HG03159 (cell line): ENCODE data around the gene PPP1R12C.

ENCODE experiments used
- ATAC-seq: cut with Tn5 transposase; IDR thresholded peaks from one replicate; pipeline ENCODE4 v1.9.1; 2021; ENCODE audit warnings: mild to moderate bottlenecking, moderate library complexity; ENCODE audit not compliant: unreplicated experiment

The PPP1R12C gene

GRCh38 chr19:55091126-55091910, 26.1 kb downstream of the PPP1R12C start:
- ATAC-seq, result no peak

GRCh38 chr19:55090564-55090963, 26.9 kb downstream of the PPP1R12C start:
- no peak for ATAC-seq

GRCh38 chr19:55089342-55089944, 28.0 kb downstream of the PPP1R12C start:
- ATAC-seq, result no peak

- no peak for ATAC-seq
These were observed 28.7 kb downstream of the PPP1R12C start for GRCh38 chr19:55088543-55089341.

- ATAC-seq, result no peak
These were observed 29.4 kb downstream of the PPP1R12C start for GRCh38 chr19:55088021-55088451.

- no peak for ATAC-seq
These were observed 29.9 kb downstream of the PPP1R12C start for GRCh38 chr19:55087542-55087901.

GRCh38 chr19:55086730-55087541, 30.5 kb downstream of the PPP1R12C start:
- ATAC-seq, result no peak

- ATAC-seq, result no peak
These were observed 31.3 kb downstream of the PPP1R12C start for GRCh38 chr19:55085923-55086715.

- no peak for ATAC-seq
These were observed 33.0 kb downstream of the PPP1R12C start for GRCh38 chr19:55084416-55084815.

GRCh38 chr19:55083004-55083850, 34.2 kb downstream of the PPP1R12C start:
- ATAC-seq, result no peak

- ATAC-seq, result no peak
These were observed 35.2 kb downstream of the PPP1R12C start for GRCh38 chr19:55082020-55082851.

GRCh38 chr19:55081770-55082019, 35.7 kb downstream of the PPP1R12C start:
- no peak for ATAC-seq

- ATAC-seq, result peak; percentile 65
These were observed 36.3 kb downstream of the PPP1R12C start for GRCh38 chr19:55080968-55081769.

- ATAC-seq, result peak; percentile 52
These were observed 37.1 kb downstream of the PPP1R12C start for GRCh38 chr19:55080121-55080967.

GRCh38 chr19:55079400-55080038, 37.9 kb downstream of the PPP1R12C start:
- ATAC-seq, result no peak

GRCh38 chr19:55078996-55079395, 38.4 kb downstream of the PPP1R12C start:
- no peak for ATAC-seq
